Umbilical cord (tissue), 1 donor: ENCODE results near the gene MPZL1. TPM values are rescaled to one million over a fixed set of nuclear protein-coding genes. Genes with fewer than 3 reads are reported as not detected.

Experiments used
- total RNA-seq: library from RNA; depleted of rRNA; stranded (reverse); fragments of >200 nt; gene quantifications from one replicate; pipeline ENCODE4 v1.2.3, GENCODE V29; 2014; ENCODE audit warnings: low replicate concordance; ENCODE audit not compliant: insufficient read depth

The MPZL1 gene
- total RNA-seq, 1 donor from 2014 or later: 108 TPM

Other genes with a start within 250 kb of the MPZL1 start
- 6.5 TPM for gene CD247, start 203.5 kb upstream of the MPZL1 start, total RNA-seq
- gene CREG1, start 168.2 kb upstream of the MPZL1 start, total RNA-seq: 56.8 TPM
- 17.8 TPM for gene RCSD1, start 91.8 kb upstream of the MPZL1 start, total RNA-seq
- gene ADCY10, start 192.2 kb downstream of the MPZL1 start, total RNA-seq: 1.9 TPM
- gene DCAF6, start 214.7 kb downstream of the MPZL1 start, total RNA-seq: 58.7 TPM
- gene MPC2, start 215.1 kb downstream of the MPZL1 start, total RNA-seq: 34.9 TPM